ENCODE results near the gene PRSS12.

DNA sequence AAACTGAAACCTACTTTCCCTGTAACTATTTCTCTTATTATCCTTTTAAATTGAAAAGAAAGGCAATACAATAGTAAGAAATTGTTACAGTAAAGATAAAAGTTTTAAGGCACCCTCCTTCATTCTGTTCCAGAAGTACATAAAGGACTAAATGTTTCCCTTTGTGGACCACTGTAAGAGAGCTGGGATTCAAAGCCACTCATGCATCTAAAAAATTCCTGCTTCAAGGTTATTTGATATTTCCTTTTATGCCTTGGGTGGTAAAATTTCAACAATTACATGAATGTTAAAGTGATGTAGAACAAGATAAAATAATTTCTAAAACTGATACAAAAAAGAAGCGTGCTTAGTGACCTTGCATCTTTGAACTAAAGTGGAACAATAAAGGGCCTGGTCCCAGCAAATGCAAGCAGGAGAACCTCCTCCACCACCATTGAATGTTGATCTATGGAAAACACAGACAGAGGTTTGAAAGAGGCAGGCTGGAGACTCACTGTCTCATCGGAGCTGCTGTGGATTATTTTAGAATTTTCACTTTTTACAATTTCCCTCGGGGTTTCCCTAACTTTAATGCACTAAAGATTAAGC is 42.3 kb upstream of the PRSS12 start:
- no peak for TF ChIP-seq CTCF (conservative IDR thresholded peaks at IDR 0.05; ENCODE audit: low read length)
- TF ChIP-seq EZH2phosphoT487 (IDR thresholded peaks at IDR 0.05; ENCODE audit: borderline replicate concordance, low read depth, low read length), result no peak
